GM18873 (cell line): ENCODE measurements around the gene TMEM255B.
"Not testable (repeated sequence)": the region's sequence is repeated elsewhere in the genome, so short reads cannot be mapped to it uniquely, and the experiment has no call there.

Source experiments
- ATAC-seq: cut with Tn5 transposase; IDR thresholded peaks from one replicate; pipeline ENCODE4 v1.9.1; 2021; ENCODE audit warnings: mild to moderate bottlenecking, moderate library complexity, moderate number of reproducible peaks; ENCODE audit not compliant: unreplicated experiment, low FRiP score

Gene TMEM255B

DNA sequence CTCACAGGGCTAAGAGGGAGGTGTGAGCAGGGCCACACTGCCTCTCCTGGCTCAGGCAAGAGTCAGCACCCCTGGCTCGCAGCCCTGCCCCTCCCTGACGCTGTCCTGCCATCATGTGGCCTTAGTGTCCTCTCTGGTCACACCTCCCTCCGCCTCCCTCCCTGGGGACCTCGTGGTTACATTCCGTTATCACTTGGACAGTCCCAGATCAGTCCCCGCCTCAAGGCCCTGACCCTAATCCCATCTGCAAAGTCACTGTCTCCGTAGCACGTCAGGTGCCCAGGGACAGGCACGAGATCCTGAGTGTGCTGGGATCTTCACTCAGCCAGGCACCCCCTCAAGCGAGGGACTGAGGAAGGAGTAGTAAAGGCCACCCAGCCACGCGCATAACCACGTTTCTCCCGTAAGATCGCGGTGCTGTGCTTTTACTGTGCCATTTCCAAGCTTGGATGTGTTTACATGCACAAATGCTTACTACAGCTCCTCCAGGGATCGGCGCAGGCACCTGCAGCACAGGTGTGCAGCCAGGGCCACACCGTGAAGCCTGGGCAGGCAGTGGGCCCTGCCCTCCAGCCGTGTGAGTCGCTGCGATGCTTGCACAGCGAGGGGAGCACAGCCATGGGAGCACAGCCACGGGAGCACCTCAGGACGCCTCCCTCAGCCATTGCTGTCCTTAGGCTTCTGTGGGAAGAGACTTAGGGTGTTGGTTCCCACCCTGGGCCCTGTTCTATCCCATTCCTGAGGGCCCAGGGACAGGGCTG lies 10.7 kb upstream of the TMEM255B start:
- no peak for ATAC-seq

DNA sequence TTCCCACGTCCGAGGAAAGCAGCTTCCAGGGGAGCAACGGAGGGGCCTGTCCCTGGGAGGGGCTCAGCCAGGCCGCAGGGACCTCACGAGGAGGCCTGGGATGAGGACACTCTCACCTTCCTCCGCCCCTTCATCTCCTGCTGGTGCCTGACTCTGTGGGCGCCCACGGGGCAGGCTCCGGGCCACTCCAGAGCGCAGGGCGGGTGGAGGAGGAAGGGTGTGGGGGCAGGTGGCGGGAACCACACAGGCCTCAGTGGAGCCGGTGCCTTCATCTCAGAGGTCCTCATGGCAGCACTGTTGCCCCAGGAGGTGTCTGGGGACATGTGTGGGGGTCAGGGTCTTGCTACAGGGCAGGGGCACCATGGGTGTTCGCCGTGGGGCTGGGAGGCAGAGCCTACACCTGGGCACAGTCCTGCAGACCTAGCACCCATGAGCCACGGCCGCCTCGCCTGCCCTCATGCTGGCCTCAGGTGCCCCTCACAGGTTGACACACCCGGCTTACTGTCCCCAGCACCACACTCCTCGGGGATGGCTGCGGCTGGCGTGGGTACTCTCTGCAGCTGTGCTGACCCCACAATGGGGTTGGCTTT lies 10.1 kb upstream of the TMEM255B start:
- ATAC-seq: no peak

DNA sequence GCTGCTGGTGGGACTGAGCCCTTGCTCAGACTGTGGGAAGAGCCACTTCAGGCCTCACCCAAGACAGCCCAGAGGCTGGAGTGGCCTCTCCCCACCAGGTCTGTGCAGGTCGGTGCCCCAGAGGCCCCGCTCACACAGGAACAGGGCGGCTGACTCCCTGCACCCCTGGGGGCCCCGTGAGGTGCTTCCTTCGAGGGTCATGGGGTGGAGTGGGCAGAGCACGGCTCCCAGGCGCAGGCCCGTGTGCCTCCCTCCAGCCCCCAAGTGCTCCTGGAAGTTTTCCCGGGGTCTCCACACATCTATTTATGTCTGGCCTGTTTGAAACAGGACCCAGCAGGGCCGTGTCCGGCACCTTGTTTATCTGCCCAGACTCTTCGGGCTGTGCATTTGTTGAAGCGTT lies 9.5 kb upstream of the TMEM255B start:
- ATAC-seq: no peak

DNA sequence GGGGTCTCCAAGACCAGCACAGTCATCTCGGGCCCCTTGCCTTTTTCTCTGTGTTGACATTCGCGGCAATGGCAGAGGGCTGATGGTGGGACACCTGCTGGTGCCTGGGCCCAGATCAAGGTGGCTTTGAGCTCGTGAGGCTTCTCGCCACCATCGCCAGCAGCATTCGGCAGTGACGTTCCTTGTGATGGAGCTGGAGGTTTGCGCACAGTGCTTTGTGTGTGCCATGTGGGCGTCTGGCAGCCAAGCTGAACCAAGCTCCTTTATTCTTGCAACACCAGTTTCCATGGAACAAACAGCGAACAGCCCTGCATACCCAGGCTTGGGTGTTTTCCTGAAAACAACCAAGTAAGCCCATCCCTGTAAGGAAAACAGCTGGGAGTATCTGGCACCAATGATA lies 9.1 kb upstream of the TMEM255B start:
- no peak for ATAC-seq

DNA sequence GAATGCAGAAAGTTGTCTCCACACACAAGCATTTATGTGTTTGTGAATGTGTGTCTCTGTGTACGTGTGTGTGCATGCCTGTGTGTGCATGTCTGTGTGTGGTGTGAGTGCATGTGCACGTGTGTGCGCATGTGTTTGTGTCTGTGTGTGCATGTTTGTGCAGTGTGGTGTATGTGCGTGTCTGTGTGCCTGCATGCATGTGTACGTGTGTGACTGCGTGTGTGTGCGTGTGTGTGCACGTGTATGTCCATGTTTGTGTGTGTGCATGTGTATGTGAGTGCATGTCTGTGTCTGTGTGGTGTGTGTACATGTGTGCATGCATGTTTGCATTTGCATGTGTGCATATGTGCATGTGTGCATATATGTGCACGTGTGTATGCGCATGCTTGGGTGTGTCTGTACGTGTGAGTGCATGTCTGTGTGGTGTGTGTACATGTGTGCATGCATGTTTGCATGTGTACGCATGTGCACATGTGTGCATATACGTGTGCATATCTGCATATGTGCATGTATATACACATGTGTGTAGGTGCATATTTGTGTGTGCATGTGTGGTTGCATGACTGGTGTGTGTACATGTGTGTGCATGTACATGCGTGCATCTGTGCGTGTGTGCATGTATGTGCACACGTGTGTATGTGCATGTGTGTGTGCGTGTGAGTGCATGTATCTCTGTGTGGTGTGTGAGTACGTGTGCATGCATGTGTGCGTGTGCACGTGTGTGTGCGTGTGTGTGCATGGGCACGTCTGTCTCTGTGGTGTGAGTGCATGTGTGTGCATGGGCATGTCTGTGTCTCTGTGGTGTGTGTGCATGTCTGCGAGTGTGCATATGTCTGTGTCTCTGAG lies 8.2 kb upstream of the TMEM255B start:
- no peak for ATAC-seq

DNA sequence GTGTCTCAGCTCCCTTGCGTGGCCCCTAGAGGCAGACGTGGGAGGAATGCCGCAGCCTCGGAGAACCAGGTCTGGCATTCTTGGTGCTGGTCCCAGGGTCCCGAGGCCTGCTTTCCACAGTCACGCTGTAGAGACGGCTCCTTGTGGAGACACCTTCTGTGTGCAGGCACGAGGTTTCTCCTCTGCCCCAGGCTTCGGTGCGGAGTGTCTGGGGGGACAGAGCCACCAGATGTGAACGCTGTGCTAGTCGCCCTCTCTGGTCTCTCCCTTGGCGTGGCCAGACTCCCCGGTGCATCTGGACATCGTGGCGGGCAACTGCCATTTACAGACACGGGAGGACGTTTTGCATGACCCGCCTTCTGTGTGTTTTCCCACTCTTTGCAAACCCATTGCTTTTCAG lies 7.5 kb upstream of the TMEM255B start:
- no peak for ATAC-seq

DNA sequence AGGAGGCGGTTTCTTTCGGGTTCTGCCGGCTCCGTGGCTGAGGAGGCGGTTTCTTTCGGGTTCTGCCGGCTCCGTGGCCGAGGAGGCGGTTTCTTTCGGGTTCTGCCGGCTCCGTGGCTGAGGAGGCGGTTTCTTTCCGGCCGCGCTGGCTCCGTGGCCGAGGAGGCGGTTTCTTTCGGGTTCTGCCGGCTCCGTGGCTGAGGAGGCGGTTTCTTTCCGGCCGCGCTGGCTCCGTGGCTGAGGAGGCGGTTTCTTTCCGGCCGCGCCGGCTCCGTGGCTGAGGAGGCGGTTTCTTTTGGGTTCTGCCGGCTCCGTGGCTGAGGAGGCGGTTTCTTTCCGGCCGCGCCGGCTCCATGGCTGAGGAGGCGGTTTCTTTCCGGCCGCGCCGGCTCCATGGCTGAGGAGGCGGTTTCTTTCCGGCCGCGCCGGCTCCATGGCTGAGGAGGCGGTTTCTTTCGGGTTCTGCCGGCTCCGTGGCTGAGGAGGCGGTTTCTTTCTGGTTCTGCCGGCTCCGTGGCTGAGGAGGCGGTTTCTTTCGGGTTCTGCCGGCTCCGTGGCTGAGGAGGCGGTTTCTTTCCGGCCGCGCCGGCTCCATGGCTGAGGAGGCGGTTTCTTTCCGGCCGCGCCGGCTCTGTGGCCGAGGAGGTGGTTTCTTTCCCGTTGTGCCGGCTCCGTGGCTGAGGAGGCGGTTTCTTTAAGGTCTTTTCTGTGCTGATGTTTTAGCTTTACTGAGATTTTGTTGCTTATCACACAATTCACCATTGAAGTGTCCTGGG lies 6.6 kb upstream of the TMEM255B start:
- not testable (repeated sequence) for ATAC-seq

DNA sequence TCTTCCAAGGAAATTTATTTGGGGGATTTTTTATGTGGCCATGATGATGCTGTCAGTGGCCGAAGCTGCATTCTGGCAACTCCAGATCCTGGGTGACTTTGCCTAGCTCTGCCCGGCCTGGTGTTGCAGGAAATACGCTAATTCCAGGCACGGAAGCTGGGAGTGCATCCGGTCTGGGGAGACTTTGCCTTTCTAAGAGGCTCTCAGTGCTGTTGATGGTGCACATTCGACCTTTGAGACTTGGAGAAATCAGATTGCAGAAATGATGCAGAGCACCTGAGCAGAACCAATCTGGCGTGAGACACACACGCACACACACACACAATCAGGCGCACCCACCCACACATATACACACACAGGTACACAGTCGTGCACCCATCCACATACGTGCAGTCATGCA lies 5.9 kb upstream of the TMEM255B start:
- ATAC-seq: no peak

DNA sequence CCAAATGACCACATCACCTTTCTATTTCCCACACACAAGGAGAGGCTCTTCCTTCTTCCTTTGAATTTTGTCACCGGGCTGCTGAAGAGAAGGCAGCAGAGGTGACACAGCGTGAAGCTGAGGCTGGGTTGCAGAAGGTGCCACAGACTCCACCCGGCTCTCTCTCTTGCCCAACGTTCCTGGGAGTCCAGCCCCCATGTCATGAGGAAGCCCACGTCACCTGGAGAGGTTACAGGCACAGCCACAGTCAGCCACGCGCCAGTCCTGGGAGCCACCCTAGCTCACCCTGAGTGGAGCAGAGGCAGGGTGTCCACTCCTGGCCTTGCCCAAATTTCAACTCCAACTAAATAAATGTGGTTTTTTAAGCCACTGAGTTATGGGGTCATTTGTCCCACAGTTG lies 4.8 kb upstream of the TMEM255B start:
- ATAC-seq: no peak

DNA sequence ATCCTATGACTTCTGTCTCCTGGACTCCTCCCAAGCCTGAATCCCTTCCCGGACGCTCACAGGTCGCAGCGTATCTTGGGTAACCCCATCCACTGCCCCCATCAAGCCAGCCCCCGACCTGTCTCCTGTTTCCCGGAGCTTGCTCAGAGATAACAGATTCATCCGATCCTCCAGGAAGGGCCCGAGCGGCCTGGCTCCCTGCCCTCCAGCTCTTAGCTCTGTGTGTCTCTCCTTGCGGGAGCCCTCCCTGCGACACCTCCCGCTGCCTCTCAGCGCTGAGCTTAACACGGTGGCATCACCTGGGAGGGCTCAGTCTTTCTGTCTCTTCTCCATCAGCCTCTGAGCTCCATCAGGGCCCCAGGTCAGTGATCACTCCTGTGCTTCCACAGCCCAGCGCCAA lies 4.3 kb upstream of the TMEM255B start:
- no peak for ATAC-seq

DNA sequence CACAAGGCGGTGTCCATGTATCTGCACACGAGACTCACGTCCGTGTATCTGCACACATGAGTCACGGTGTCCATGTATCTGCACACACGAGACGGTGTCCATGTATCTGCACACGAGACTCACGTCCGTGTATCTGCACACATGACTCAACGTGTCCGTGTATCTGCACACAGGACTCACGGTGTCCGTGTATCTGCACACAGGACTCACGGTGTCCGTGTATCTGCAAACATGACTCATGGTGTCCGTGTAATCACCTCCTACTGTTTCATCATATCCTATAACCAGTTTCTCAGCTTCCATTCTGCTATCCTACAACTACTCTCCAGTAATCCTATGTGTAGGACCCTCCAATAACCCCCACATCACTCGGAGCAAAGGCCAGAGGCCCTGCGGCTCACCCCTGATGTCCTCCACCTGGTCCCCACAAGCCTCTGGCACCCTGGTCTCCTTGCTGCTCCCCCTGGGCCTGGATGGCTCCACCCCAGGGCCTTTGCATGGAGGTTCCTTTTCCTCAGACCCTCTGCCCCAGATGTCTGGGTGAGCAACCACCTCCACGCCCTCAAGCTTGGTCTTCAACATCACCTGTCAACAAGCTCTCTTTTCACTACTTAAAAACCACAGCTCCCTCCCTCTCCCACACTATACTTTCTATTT lies 2.5 kb upstream of the TMEM255B start:
- ATAC-seq: no peak

DNA sequence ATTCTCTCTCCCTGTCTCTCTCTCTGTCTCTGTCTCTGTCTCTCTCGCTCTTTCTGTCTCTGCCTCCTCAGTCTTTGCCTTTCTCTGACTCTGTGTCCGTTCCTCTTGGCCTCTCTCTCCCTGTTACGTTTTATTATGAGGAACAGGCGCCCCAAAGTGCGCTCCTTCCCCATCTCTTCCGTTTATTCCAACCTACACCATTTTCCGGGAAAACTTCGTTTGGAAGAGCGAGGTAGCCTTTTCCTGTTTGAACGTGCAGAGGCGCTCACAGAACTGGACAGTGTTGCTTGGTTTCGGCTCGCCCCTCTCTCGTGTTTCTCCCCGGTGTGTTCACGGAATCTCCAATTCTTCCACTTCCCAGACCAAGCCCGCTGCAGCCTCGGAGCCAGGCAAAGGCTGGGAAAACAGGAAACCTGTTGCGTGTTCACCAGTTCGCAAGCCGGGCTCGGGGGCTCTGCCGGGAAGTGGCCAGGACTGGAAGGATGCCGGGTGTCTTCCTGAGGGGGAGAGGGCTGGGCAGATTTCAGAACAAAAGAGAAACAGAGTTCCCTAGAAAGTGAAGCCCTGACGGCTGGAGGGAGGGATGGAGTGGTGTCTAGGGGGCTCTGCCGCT lies 605 bp downstream of the TMEM255B start:
- no peak for ATAC-seq

DNA sequence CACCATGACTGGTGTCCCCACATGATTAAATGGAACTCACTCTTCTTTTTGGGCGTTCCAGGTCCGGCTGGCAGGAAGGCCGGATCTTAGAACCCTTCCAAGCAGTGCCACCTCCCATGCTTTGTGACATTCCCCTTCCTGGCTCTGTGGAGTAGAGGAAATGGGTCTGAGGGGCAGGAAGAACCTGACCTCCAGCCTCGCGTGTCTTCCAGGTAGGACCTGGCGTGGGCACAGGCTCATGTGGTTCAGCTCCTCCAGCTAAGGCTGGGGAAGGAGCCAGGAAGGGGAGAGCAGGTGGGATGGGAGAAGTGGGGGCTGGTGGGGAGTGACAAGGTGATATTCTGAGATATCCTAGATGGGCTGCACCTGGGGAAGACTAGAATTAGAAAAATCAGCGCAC lies 2.1 kb downstream of the TMEM255B start:
- ATAC-seq: no peak

DNA sequence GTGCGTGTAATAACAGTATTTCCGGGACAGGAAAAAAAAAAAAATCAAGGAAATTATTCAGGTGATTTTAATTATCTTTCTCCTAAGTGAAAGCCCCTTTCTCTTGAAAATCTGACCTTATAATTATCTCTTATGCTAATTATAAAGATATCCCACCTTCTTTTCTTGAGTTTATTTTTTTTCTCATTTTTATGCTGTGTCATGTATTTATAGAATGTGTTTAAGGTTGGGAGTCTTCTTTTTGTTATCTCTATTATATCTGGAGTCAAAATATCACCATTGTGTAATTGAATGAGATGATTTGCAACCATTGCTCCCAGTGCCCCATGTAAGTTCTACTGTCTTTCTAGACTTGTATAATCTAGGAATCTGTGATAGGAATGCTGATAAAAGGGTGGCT lies 3.0 kb downstream of the TMEM255B start:
- no peak for ATAC-seq

DNA sequence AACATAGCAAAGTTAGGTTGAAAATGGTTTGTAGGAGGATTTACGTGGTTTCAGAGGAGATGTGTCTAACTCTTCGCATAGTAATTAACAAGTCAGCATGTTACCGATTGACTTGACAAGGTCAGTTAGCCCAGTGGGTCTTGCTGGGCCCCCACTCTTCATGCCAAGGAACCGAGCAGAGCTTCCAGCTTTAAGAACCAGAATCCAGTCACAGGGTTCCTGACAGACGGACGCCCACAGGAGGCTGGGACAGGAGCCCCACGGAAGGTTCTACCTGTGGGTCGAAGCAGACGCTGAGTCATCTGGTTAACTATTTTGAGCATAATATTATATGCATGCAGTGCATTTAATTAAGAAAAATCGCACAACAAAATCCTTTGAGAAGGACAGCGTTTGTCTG lies 3.5 kb downstream of the TMEM255B start:
- ATAC-seq: no peak

DNA sequence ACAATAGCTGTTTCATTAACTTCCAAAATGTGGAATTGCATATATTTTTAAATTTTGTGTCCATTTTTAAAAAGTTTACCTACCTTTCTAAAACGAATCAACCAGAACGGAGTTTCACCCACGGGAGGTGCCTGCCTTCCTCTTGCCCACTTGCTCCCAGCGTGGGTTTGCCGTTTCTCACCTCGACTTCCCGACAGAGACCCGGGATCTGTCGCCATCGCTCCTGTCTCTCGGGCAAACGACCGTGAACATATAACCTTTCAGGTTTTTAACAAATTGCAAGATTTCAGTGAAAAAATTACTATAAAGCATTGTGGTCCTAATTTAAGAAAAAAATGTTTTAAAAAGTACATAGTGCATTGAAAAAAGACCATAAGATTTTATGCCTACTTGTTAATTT lies 4.2 kb downstream of the TMEM255B start:
- no peak for ATAC-seq

DNA sequence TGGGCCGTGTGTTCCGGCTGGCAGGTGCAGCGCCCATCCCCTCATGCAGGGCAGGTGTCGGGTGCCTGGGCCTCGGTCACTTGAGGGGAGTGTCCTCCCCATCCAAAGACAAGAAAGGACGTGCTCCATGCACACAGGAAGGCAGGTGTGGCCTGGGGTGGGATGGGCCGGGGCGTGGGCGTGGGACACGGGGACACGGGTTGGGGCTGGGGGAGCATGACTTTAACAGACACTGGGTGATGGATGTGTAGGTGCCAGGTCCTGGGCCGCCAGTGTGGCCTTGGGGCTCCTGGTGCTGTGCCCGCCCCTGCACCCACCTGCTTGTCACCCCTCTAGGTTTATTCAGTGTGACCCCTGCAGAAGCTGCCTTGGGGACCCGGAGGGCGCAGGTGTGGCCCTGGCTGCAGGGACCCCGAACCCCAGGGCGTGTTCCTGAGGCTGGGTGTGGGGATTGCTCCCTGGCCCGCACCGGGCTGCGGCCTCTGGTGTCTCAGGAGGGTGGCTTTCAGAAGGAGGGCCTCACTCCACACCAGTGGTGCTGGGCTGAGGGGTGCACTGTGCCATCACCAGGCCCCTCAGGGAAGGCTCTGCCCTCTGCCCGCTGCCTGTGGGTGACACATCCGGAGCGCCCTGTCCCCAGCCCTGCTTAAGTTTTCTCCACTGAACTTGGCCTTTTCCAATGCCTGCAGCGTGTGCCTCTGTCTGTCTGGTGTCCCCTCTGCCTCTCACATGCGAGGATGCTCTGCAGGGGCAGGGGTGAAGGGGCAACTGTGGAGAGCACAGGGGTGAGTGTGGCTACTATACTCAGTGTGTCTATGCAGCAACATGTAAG lies 5.2 kb downstream of the TMEM255B start:
- no peak for ATAC-seq

DNA sequence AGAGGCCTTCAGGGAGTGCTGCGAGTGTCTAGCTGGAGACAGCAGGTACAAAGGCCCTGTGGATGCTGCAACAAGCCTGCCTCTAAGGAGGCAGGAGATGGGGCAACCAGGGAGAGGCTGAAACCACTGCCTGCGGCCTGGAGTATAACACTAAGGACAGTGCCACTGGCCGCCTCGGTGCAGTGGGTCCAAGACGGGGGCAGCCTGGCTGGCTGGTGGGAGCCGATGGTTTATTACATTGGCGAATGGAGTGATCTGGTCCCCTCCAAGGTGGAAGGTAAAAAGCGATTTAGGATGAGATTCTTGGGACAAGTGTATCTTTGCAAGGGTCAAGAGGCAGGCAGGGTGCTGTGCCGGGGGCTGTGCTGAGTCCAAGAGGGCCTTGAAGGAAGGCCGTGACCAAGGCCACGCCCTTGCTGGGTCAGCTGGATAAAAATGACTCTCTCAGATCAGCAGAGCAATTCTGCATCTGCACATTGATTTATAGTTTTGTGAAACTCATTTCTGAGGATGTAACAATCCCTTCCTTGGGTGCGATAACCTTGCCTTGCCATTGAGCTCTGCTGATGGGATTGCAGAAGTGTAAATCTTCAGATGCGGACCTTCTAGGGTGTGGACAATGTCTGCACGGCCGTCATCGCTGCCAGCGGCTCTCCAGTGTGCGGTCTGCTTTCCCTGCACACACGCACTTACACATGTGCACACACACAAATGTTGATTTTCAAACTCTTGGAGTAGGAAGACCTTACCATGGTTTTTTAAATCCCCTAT lies 6.0 kb downstream of the TMEM255B start:
- ATAC-seq: no peak
